ENCODE results near the gene TAS2R13.
A peak's percentile ranks its signal among the peaks of the same experiment; 100 is the strongest.

Gene TAS2R13

GRCh38 chr12:10900972-10901371 lies 8.4 kb downstream of the TAS2R13 start:
- no peak for DNase-seq
- Histone ChIP-seq H2BK120ac (ENCODE audit: low read depth, low read length) (no peak overlapping the region), H3K36me3 (ENCODE audit: control insufficient read depth in 1 of 2, insufficient read depth in 2 of 2, low read depth in 1 of 2, low read length in 2 of 2) (peaks cover 0 to 5% of the 10 kb centered on the region in 2 experiments), H3K4ac (ENCODE audit: low read depth in 1 of 2, low read length in 2 of 2) (no peak overlapping the region), H3K27ac (ENCODE audit: low read length, poor library complexity, severe bottlenecking) (no peak overlapping the region), H3K27me3 (ENCODE audit: control insufficient read depth in 1 of 2, insufficient read depth in 1 of 2, low read length in 2 of 2) (no peaks in the 10 kb centered on the region), H2BK5ac (ENCODE audit: low read depth, low read length, poor library complexity, severe bottlenecking) (no peak overlapping the region), H3K9me3 (ENCODE audit: control insufficient read depth, low read length) (peaks cover 37% of the 10 kb centered on the region), H3K79me1 (replicated peaks; ENCODE audit: low read length, poor library complexity, severe bottlenecking) (peaks cover 22% of the 10 kb centered on the region), H3K14ac (ENCODE audit: low read length in 2 of 2) (no peak overlapping the region), H3K9ac (ENCODE audit: low read length) (no peak overlapping the region), H3K23ac (ENCODE audit: low read length in 2 of 2) (peak overlapping the region in 1 of 2 experiments; percentile 63), H3K4me2 (ENCODE audit: low read length, poor library complexity, severe bottlenecking) (no peak overlapping the region), H2AFZ (ENCODE audit: low read depth, low read length) (no peak overlapping the region), H3K18ac (ENCODE audit: low read depth in 1 of 2, low read length in 2 of 2) (no peak overlapping the region), H2AK5ac (ENCODE audit: low read length, severe bottlenecking) (no peak overlapping the region), H3K4me3 (ENCODE audit: insufficient read depth in 1 of 2, low read depth in 1 of 2, low read length in 2 of 2) (no peak overlapping the region), H4K91ac (ENCODE audit: low read length) (no peak overlapping the region), H2BK15ac (ENCODE audit: low read depth, poor library complexity, severe bottlenecking) (no peak overlapping the region), H2BK12ac (ENCODE audit: low read length in 2 of 2) (no peak overlapping the region), H4K8ac (ENCODE audit: low read length) (no peak overlapping the region), H3K4me1 (ENCODE audit: control insufficient read depth, insufficient read depth, low read depth, low read length) (no peaks in the 10 kb centered on the region)
- 100% methylated on average over 1 of the region's 1 CpG for WGBS

GRCh38 chr12:10900530-10900929 lies 8.8 kb downstream of the TAS2R13 start:
- H3K9me3 ChIP-seq (ENCODE audit: control insufficient read depth, low read length): peaks cover 36% of the 10 kb centered on the region
- no peak overlapping the region for H2BK120ac ChIP-seq (ENCODE audit: low read depth, low read length)
- 90% methylated on average over 1 of the region's 1 CpG for WGBS
- H3K36me3 ChIP-seq (ENCODE audit: control insufficient read depth in 1 of 2, insufficient read depth in 2 of 2, low read depth in 1 of 2, low read length in 2 of 2): peaks cover 0 to 5% of the 10 kb centered on the region in 2 experiments
- no peak overlapping the region for H3K14ac ChIP-seq (ENCODE audit: low read length in 2 of 2)
- H3K23ac ChIP-seq (ENCODE audit: low read length in 2 of 2): no peak overlapping the region
- H2AFZ ChIP-seq (ENCODE audit: low read depth, low read length): no peak overlapping the region
- no peak overlapping the region for H2BK12ac ChIP-seq (ENCODE audit: low read length in 2 of 2)
- H3K9ac ChIP-seq (ENCODE audit: low read length): no peak overlapping the region
- no peak overlapping the region for H3K18ac ChIP-seq (ENCODE audit: low read depth in 1 of 2, low read length in 2 of 2)
- H3K27me3 ChIP-seq (ENCODE audit: control insufficient read depth in 1 of 2, insufficient read depth in 1 of 2, low read length in 2 of 2): no peaks in the 10 kb centered on the region
- peak overlapping the region; percentile 24 for H4K8ac ChIP-seq (ENCODE audit: low read length)
- H3K79me1 ChIP-seq (replicated peaks; ENCODE audit: low read length, poor library complexity, severe bottlenecking): peaks cover 22% of the 10 kb centered on the region
- H2AK5ac ChIP-seq (ENCODE audit: low read length, severe bottlenecking): no peak overlapping the region
- H3K4me3 ChIP-seq (ENCODE audit: insufficient read depth in 1 of 2, low read depth in 1 of 2, low read length in 2 of 2): no peak overlapping the region
- no peak overlapping the region for H3K4ac ChIP-seq (ENCODE audit: low read depth in 1 of 2, low read length in 2 of 2)
- no peak overlapping the region for H2BK5ac ChIP-seq (ENCODE audit: low read depth, low read length, poor library complexity, severe bottlenecking)
- H4K91ac ChIP-seq (ENCODE audit: low read length): no peak overlapping the region
- H2BK15ac ChIP-seq (ENCODE audit: low read depth, poor library complexity, severe bottlenecking): no peak overlapping the region
- no peaks in the 10 kb centered on the region for H3K4me1 ChIP-seq (ENCODE audit: control insufficient read depth, insufficient read depth, low read depth, low read length)
- no peak for DNase-seq
- H3K4me2 ChIP-seq (ENCODE audit: low read length, poor library complexity, severe bottlenecking): no peak overlapping the region
- H3K27ac ChIP-seq (ENCODE audit: low read length, poor library complexity, severe bottlenecking): no peak overlapping the region

DNA sequence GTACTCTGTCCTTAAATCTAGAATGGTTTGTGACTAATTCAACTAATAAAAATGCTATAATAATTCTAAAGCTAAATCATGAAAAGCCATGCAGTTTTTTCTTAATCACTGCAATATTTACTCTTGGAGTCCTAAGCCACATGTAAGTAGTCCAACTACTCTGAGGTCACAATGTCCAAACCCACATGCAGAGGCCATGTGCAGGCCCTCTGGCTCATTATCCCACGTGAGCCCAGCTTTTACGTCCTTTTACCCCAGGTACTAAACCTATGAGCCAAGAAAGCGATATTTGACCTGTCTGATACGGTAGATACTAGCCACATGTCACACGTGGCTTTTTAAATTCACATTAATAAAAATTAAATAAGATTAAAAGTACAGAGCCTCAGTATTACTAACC lies 12.5 kb downstream of the TAS2R13 start:
- H3K9me3 ChIP-seq (ENCODE audit: control insufficient read depth, low read length): peaks cover 4% of the 10 kb centered on the region
- no peak overlapping the region for H2AK5ac ChIP-seq (ENCODE audit: low read length, severe bottlenecking)
- H3K23ac ChIP-seq (ENCODE audit: low read length in 2 of 2): no peak overlapping the region
- H2BK5ac ChIP-seq (ENCODE audit: low read depth, low read length, poor library complexity, severe bottlenecking): no peak overlapping the region
- no peak for DNase-seq
- peak overlapping the region in 1 of 2 experiments; percentile 87 for H3K14ac ChIP-seq (ENCODE audit: low read length in 2 of 2)
- H3K4me3 ChIP-seq (ENCODE audit: insufficient read depth in 1 of 2, low read depth in 1 of 2, low read length in 2 of 2): no peak overlapping the region
- peaks cover 16% of the 10 kb centered on the region for H3K79me1 ChIP-seq (replicated peaks; ENCODE audit: low read length, poor library complexity, severe bottlenecking)
- H3K27me3 ChIP-seq (ENCODE audit: control insufficient read depth in 1 of 2, insufficient read depth in 1 of 2, low read length in 2 of 2): no peaks in the 10 kb centered on the region
- no peak overlapping the region for H4K8ac ChIP-seq (ENCODE audit: low read length)
- peaks cover 5 to 7% of the 10 kb centered on the region in 2 experiments for H3K36me3 ChIP-seq (ENCODE audit: control insufficient read depth in 1 of 2, insufficient read depth in 2 of 2, low read depth in 1 of 2, low read length in 2 of 2)
- no peak overlapping the region for H4K91ac ChIP-seq (ENCODE audit: low read length)
- H3K4me2 ChIP-seq (ENCODE audit: low read length, poor library complexity, severe bottlenecking): no peak overlapping the region
- no peak overlapping the region for H2BK12ac ChIP-seq (ENCODE audit: low read length in 2 of 2)
- H3K4me1 ChIP-seq (ENCODE audit: control insufficient read depth, insufficient read depth, low read depth, low read length): no peaks in the 10 kb centered on the region
- no peak overlapping the region for H2AFZ ChIP-seq (ENCODE audit: low read depth, low read length)
- H2BK120ac ChIP-seq (ENCODE audit: low read depth, low read length): no peak overlapping the region
- H2BK15ac ChIP-seq (ENCODE audit: low read depth, poor library complexity, severe bottlenecking): no peak overlapping the region
- no peak overlapping the region for H3K27ac ChIP-seq (ENCODE audit: low read length, poor library complexity, severe bottlenecking)
- no peak overlapping the region for H3K4ac ChIP-seq (ENCODE audit: low read depth in 1 of 2, low read length in 2 of 2)
- H3K9ac ChIP-seq (ENCODE audit: low read length): no peak overlapping the region
- WGBS: 87% methylated on average over 2 of the region's 5 CpGs
- no peak overlapping the region for H3K18ac ChIP-seq (ENCODE audit: low read depth in 1 of 2, low read length in 2 of 2)

- H3K27me3 ChIP-seq (ENCODE audit: control insufficient read depth in 1 of 2, insufficient read depth in 1 of 2, low read length in 2 of 2): no peaks in the 10 kb centered on the region
- 98% methylated on average over 2 of the region's 2 CpGs for WGBS
- no peak for DNase-seq
- H3K4me3 ChIP-seq (ENCODE audit: insufficient read depth in 1 of 2, low read depth in 1 of 2, low read length in 2 of 2): no peak overlapping the region
- H3K4me1 ChIP-seq (ENCODE audit: control insufficient read depth, insufficient read depth, low read depth, low read length): no peaks in the 10 kb centered on the region
- no peak overlapping the region for H3K18ac ChIP-seq (ENCODE audit: low read depth in 1 of 2, low read length in 2 of 2)
- no peak overlapping the region for H2BK15ac ChIP-seq (ENCODE audit: low read depth, poor library complexity, severe bottlenecking)
- H2AK5ac ChIP-seq (ENCODE audit: low read length, severe bottlenecking): no peak overlapping the region
- no peak overlapping the region for H3K14ac ChIP-seq (ENCODE audit: low read length in 2 of 2)
- peaks cover 1% of the 10 kb centered on the region for H3K79me1 ChIP-seq (replicated peaks; ENCODE audit: low read length, poor library complexity, severe bottlenecking)
- no peaks in the 10 kb centered on the region for H3K9me3 ChIP-seq (ENCODE audit: control insufficient read depth, low read length)
- H4K91ac ChIP-seq (ENCODE audit: low read length): no peak overlapping the region
- no peak overlapping the region for H3K9ac ChIP-seq (ENCODE audit: low read length)
- H3K23ac ChIP-seq (ENCODE audit: low read length in 2 of 2): no peak overlapping the region
- H3K4ac ChIP-seq (ENCODE audit: low read depth in 1 of 2, low read length in 2 of 2): no peak overlapping the region
- peaks cover 0 to 9% of the 10 kb centered on the region in 2 experiments for H3K36me3 ChIP-seq (ENCODE audit: control insufficient read depth in 1 of 2, insufficient read depth in 2 of 2, low read depth in 1 of 2, low read length in 2 of 2)
- no peak overlapping the region for H2BK5ac ChIP-seq (ENCODE audit: low read depth, low read length, poor library complexity, severe bottlenecking)
- no peak overlapping the region for H3K4me2 ChIP-seq (ENCODE audit: low read length, poor library complexity, severe bottlenecking)
- no peak overlapping the region for H4K8ac ChIP-seq (ENCODE audit: low read length)
- H2AFZ ChIP-seq (ENCODE audit: low read depth, low read length): no peak overlapping the region
- H3K27ac ChIP-seq (ENCODE audit: low read length, poor library complexity, severe bottlenecking): no peak overlapping the region
- no peak overlapping the region for H2BK120ac ChIP-seq (ENCODE audit: low read depth, low read length)
- H2BK12ac ChIP-seq (ENCODE audit: low read length in 2 of 2): no peak overlapping the region
Observed at GRCh38 chr12:10891937-10892336, 17.4 kb downstream of the TAS2R13 start.
